HCT116 (cell line): ENCODE results near the gene KCNJ10. TPM values are rescaled to one million over a fixed set of nuclear protein-coding genes. Genes with fewer than 3 reads are reported as not detected.

ENCODE experiments used
- ATAC-seq: fragments of 200-7000 bp; cut with Tn5 transposase; 2 replicates; pipeline ENCODE4 v1.9.1; 2020; ENCODE audit warnings: mild to moderate bottlenecking, moderate library complexity
- BruUV-seq: library from RNA; stranded (reverse); fragments of 400-500 nt; replicated peaks from 2 replicates; lab custom pipeline; 2021; lab: Mats Ljungman, UMichigan
- CTCF ChIA-PET: fragments of 300-600 bp; sonication (Branson Sonifier 250); formaldehyde crosslinking; loops from one replicate; lab custom pipeline; 2021; ENCODE audit warnings: antibody characterized with exemption; lab: Charles Lee
- POLR2A ChIA-PET: fragments of 300-600, 350-600 bp; sonication (Branson Sonifier 250); formaldehyde crosslinking; loops from one replicate; lab custom pipeline; 2021; ENCODE audit warnings: antibody characterized with exemption; lab: Charles Lee
- RAD21 ChIA-PET, 2 experiments: fragments of 300-600 bp; sonication (Branson Sonifier 250); formaldehyde crosslinking; loops; one replicate each; lab custom pipeline; 2023; ENCODE audit warnings: low total read pairs in 2 of 2; ENCODE audit not compliant: uncharacterized antibody in 2 of 2, unreplicated experiment in 2 of 2, low non-redundant PET in 1 of 2; lab: Charles Lee
- DNase-seq: peaks from one replicate; pipeline ENCODE4 v3.0.0-alpha.2; 2010; ENCODE audit warnings: low read depth, low spot score
- H2AFZ ChIP-seq: fragments of 200-600 bp; shearing (Covaris generic), sonication (generic); 2 replicates; pipeline ENCODE4 v1.6.1; 2017; ENCODE audit warnings: low read depth, mixed run types, mixed read lengths, antibody characterized with exemption, low read length; ENCODE audit not compliant: poor library complexity, severe bottlenecking
- H3K27ac ChIP-seq: 2 replicates; pipeline ENCODE4 v1.5.1; 2012; ENCODE audit warnings: low read depth, low read length
- H3K27me3 ChIP-seq: fragments of 200-600 bp; sonication (generic); 2 replicates; pipeline ENCODE4 v1.6.1; 2016; ENCODE audit warnings: mixed run types, low read length, mixed read lengths; ENCODE audit not compliant: insufficient read depth
- H3K36me3 ChIP-seq, 2 experiments: fragments of 200-500 bp in 1 of 2; fragments of 200-600 bp in 1 of 2; sonication (Bioruptor generic) in 1 of 2; sonication (generic) in 1 of 2; 2 replicates each; pipeline versions ENCODE4 v1.5.1 to v1.6.1; 2014 to 2016; ENCODE audit warnings: low read length in 2 of 2, inconsistent platforms in 1 of 2, mixed read lengths in 1 of 2, mixed run types in 1 of 2; ENCODE audit not compliant: insufficient read depth in 2 of 2, control insufficient read depth in 1 of 2
- H3K4me1 ChIP-seq, 2 experiments: fragments of 200-600 bp in 1 of 2; sonication (generic) in 1 of 2; 2 replicates each; pipeline versions ENCODE4 v1.5.1 to v1.6.1; 2012 to 2017; ENCODE audit warnings: low read length in 2 of 2, inconsistent platforms in 1 of 2, mild to moderate bottlenecking in 1 of 2, mixed read lengths in 1 of 2, mixed run types in 1 of 2, moderate library complexity in 1 of 2; ENCODE audit not compliant: insufficient read depth in 2 of 2, control insufficient read depth in 1 of 2
- H3K4me2 ChIP-seq: fragments of 200-600 bp; sonication (generic); 2 replicates; pipeline ENCODE4 v1.6.1; 2017; ENCODE audit warnings: mixed run types, low read length, mixed read lengths
- H3K4me3 ChIP-seq, 2 experiments: fragments of 200-600 bp in 1 of 2; sonication (generic) in 1 of 2; replicated peaks in 1 of 2; 2 replicates each; pipeline ENCODE4 v1.5.1; 2011 to 2016; ENCODE audit warnings: low read length in 2 of 2, control low read depth in 1 of 2, low read depth in 1 of 2, mild to moderate bottlenecking in 1 of 2, mixed read lengths in 1 of 2, mixed run types in 1 of 2
- H3K79me2 ChIP-seq: fragments of 200-600 bp; sonication (generic); 2 replicates; pipeline ENCODE4 v1.6.1; 2017; ENCODE audit warnings: mild to moderate bottlenecking, mixed run types, low read length, moderate library complexity, mixed read lengths; ENCODE audit not compliant: insufficient read depth
- H3K9ac ChIP-seq: fragments of 200-600 bp; sonication (generic); 2 replicates; pipeline ENCODE4 v1.6.1; 2016; ENCODE audit warnings: low read length, mixed read lengths
- H3K9me2 ChIP-seq: fragments of 200-600 bp; sonication (generic), shearing (Covaris generic); 2 replicates; pipeline ENCODE4 v1.6.1; 2017; ENCODE audit warnings: mixed run types, mild to moderate bottlenecking, moderate library complexity; ENCODE audit not compliant: insufficient read depth
- H3K9me3 ChIP-seq, 2 experiments: fragments of 200-500 bp in 1 of 2; fragments of 200-600 bp in 1 of 2; sonication (Bioruptor generic) in 1 of 2; sonication (generic) in 1 of 2; 2 replicates each; pipeline ENCODE4 v1.6.1; 2014 to 2017; ENCODE audit warnings: low read length in 2 of 2, mixed read lengths in 2 of 2, inconsistent platforms in 1 of 2, low read depth in 1 of 2, mild to moderate bottlenecking in 1 of 2, mixed run types in 1 of 2, moderate library complexity in 1 of 2; ENCODE audit not compliant: control insufficient read depth in 1 of 2, insufficient read depth in 1 of 2
- H4K20me1 ChIP-seq: fragments of 200-600 bp; sonication (generic), shearing (Covaris generic); 2 replicates; pipeline ENCODE4 v1.6.1; 2017; ENCODE audit warnings: mixed run types, mild to moderate bottlenecking, moderate library complexity; ENCODE audit not compliant: insufficient read depth
- CBX3 ChIP-seq: IDR thresholded peaks from 2 replicates; pipeline ENCODE4 v1.6.1; 2012; ENCODE audit warnings: low read depth
- EZH2phosphoT487 ChIP-seq: fragments of 200-600 bp; IDR thresholded peaks from 2 replicates; pipeline ENCODE4 v1.6.1; 2018; ENCODE audit warnings: antibody characterized with exemption, borderline replicate concordance
- FOSL1 ChIP-seq: IDR thresholded peaks from 2 replicates; pipeline ENCODE4 v1.6.1; 2012; ENCODE audit warnings: low read depth
- MAX ChIP-seq: IDR thresholded peaks from 2 replicates; pipeline ENCODE4 v1.6.1; 2012
- POLR2A ChIP-seq: IDR thresholded peaks from 2 replicates; pipeline ENCODE4 v1.7.0; 2011; ENCODE audit warnings: borderline replicate concordance; ENCODE audit not compliant: insufficient read depth, insufficient read length; ENCODE audit errors: extremely low read depth
- SP1 ChIP-seq: IDR thresholded peaks from 2 replicates; pipeline ENCODE4 v1.6.1; 2012; ENCODE audit warnings: low read depth
- ZFX ChIP-seq: fragments of 450-650 bp; IDR thresholded peaks from 2 replicates; pipeline ENCODE4 v1.6.1; 2017
- intact Hi-C: fragments of 100-400 bp; cut with micrococcal nuclease; formaldehyde crosslinking; loops from 2 replicates; pipeline ENCODE4 v1.10.0; 2022
- total RNA-seq: library from RNA; stranded (reverse); gene quantifications from one replicate; pipeline ENCODE4 v1.2.1, GENCODE V29; 2021; ENCODE audit not compliant: unreplicated experiment

KCNJ10 gene
- total RNA-seq, 1 experiment from 2014 or later = 0.57 TPM

GRCh38 chr1:160105155-160105554 is 35.2 kb upstream of the KCNJ10 start:
- CTCF ChIA-PET = interaction anchor here (1.0 to 3.2 kb wide), 5 partner anchors 19 to 311 kb away, joined by 3 to 27 read pairs (median 7); no protein-coding TSS in a partner anchor
- no peaks in the 10 kb centered on the region for H4K20me1 ChIP-seq
- TF ChIP-seq POLR2A (no peak), CBX3 (no peak), SP1 (no peak)

GRCh38 chr1:160104486-160104885 is 34.5 kb upstream of the KCNJ10 start:
- POLR2A ChIA-PET = interaction anchor here (1.0 kb wide), 1 partner anchor 147 kb away, joined by 3 read pairs; no protein-coding TSS in a partner anchor
- H3K4me1 ChIP-seq = peaks cover 3 to 23% of the 10 kb centered on the region in 2 experiments; a peak in 3 of 4 replicates
- H3K9ac ChIP-seq = no peak overlapping the region; the same call in 1 of the 2 replicates

More at GRCh38 chr1:160105155-160105554, 35.2 kb upstream of the KCNJ10 start:
- DNase-seq (no peak), ATAC-seq (no peak)
- no peaks in the 10 kb centered on the region for H3K79me2 ChIP-seq
- peaks cover 5 to 26% of the 10 kb centered on the region in 2 experiments; a peak in 3 of 4 replicates for H3K4me1 ChIP-seq
- RAD21 ChIA-PET = no interaction called here
- H3K9me2 ChIP-seq = no peaks in the 10 kb centered on the region
- no peak overlapping the region for H3K9ac ChIP-seq
- POLR2A ChIA-PET = interaction anchor here (1.0 kb wide), 1 partner anchor 147 kb away, joined by 3 read pairs; no protein-coding TSS in a partner anchor
- intact Hi-C loops = no loop called here
- no TSS peak for BruUV-seq
- H3K4me3 ChIP-seq = no peak overlapping the region
- no peaks in the 10 kb centered on the region for H3K27me3 ChIP-seq
- no peaks in the 10 kb centered on the region for H3K9me3 ChIP-seq
- no peak overlapping the region for H3K4me2 ChIP-seq
- H3K27ac ChIP-seq = no peak overlapping the region
- no peaks in the 10 kb centered on the region for H3K36me3 ChIP-seq
- no peak overlapping the region for H2AFZ ChIP-seq

More at GRCh38 chr1:160104486-160104885, 34.5 kb upstream of the KCNJ10 start:
- no peaks in the 10 kb centered on the region for H3K27me3 ChIP-seq
- no peak overlapping the region for H3K4me2 ChIP-seq
- H3K79me2 ChIP-seq = no peaks in the 10 kb centered on the region
- TF ChIP-seq FOSL1 (no peak), MAX (no peak), ZFX (no peak), EZH2phosphoT487 (no peak)
- H3K36me3 ChIP-seq = no peaks in the 10 kb centered on the region
- no peak overlapping the region for H3K4me3 ChIP-seq
- H4K20me1 ChIP-seq = no peaks in the 10 kb centered on the region
- DNase-seq (no peak), ATAC-seq (no peak)
- RAD21 ChIA-PET = no interaction called here
- no peaks in the 10 kb centered on the region for H3K9me3 ChIP-seq
- intact Hi-C loops = loop anchor here (5.0 kb wide), 1 partner anchor 503 kb away; no protein-coding TSS in a partner anchor
- no TSS peak for BruUV-seq
- no peak overlapping the region for H2AFZ ChIP-seq
- no peak overlapping the region for H3K27ac ChIP-seq
- no peaks in the 10 kb centered on the region for H3K9me2 ChIP-seq
- CTCF ChIA-PET = interaction anchor here (1.0 to 4.7 kb wide), 5 partner anchors 19 to 271 kb away, joined by 3 to 51 read pairs (median 14); no protein-coding TSS in a partner anchor
